ENCODE measurements around the gene NXPH3.

NXPH3 gene

GRCh38 chr17:49629447-49629846, 53.8 kb downstream of the NXPH3 start:
- TF ChIP-seq ZNF274 (IDR thresholded peaks at IDR 0.05; ENCODE audit: low read depth, low read length), result no peak
- H3K4me3 ChIP-seq (ENCODE audit: low read length), result no peak overlapping the region

GRCh38 chr17:49630113-49630900, 54.6 kb downstream of the NXPH3 start:
- TF ChIP-seq ZNF274 (IDR thresholded peaks at IDR 0.05; ENCODE audit: low read depth, low read length), result no peak
- H3K4me3 ChIP-seq (ENCODE audit: low read length), result no peak overlapping the region; the same call in 1 of the 2 replicates

GRCh38 chr17:49631496-49631895, 55.8 kb downstream of the NXPH3 start:
- H3K4me3 ChIP-seq (ENCODE audit: low read length), result no peak overlapping the region
- no peak for TF ChIP-seq ZNF274 (IDR thresholded peaks at IDR 0.05; ENCODE audit: low read depth, low read length)
